GM19452 (cell line): ENCODE data around the gene F12.
"Not testable (repeated sequence)": the region's sequence is repeated elsewhere in the genome, so short reads cannot be mapped to it uniquely, and the experiment has no call there.

Experiments
- ATAC-seq: cut with Tn5 transposase; IDR thresholded peaks from one replicate; pipeline ENCODE4 v1.9.1; 2021; ENCODE audit not compliant: unreplicated experiment

The F12 gene

DNA sequence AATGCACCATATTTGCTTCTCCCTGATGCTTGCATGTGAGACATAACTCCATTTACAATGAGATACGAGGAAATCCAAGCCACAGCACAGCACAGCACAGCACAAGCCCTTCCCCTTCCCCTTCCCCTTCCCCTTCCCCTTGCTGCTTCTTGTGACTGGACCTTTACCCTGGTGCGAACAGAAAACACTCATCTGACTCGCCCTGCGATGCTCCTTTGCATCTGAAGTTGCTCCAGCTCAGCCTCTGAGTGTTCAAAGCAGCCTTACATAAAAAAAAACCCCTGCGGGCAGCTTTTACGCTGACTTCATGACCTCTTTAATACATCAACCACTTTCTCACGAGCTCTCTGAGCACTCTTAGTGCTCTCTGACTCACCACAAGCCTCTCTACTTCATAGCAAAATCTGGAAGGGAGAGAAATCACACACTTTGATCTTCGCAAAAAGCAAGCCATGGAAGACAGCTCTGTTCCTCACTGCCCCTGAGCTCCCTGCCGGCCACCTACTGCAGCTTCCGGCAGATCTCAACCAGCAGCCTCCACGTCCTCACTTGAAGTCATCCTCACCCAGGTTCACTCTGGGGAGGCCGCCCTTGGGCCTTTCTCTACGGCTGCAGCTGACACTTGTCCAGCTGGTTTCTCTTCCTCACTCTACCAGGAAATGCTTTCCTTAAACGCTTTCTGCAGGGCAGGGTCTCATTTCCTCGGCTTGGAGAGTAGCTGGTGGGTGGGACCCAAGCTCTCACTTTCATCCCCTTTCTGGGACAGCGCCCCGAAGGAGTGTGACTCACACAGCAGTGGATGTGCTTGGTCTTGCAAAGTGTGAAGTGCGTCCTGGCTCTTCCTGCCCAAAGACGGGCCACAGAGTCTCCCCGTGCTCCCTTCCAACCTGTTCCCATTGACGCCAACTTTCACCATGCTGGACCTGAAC, 19.9 kb downstream of the F12 start:
- no peak for ATAC-seq

DNA sequence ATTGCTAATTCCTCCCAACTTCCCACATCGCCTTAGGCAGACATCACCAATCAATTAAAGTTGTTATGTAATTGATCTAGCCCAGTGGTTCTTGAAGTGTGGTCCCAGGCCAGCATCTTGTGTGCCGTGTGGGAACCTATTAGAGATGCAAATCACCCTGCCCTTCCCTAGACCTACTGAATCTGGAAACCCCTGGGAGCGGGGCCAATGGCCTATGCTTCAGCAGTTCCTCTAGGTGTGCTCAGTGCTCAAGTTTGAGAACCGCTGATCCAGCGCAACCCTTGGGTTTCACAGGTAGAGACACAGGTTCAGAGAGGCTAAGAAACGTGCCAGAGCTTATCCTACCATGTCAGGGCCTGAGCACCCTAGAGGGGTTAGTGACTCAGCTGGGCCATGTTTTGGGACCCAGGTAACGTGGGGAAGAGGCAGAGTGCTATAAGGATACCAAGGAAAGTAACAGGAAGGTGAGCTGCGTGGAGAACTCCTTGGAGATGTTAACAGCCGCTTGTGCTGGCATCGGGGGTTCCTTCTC, 20.8 kb downstream of the F12 start:
- ATAC-seq, result no peak

DNA sequence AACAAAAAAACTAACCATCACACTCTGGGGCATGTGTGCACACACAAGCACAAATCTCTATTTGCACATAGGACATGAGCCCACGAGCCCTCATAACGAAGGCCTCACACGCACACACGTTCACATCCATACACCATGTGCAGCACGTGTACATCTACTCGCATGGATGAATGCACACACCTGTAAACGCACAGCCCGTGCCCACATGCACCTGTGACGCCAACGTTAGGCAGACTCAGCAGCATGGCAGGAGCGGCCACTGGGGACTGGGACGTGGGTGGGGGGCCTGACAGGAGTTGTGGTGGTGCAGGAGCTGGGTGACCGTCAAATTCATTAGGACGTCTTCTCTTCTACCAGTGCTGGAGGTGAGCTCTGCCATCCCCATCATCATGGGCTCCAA, 22.0 kb downstream of the F12 start:
- ATAC-seq, result no peak

DNA sequence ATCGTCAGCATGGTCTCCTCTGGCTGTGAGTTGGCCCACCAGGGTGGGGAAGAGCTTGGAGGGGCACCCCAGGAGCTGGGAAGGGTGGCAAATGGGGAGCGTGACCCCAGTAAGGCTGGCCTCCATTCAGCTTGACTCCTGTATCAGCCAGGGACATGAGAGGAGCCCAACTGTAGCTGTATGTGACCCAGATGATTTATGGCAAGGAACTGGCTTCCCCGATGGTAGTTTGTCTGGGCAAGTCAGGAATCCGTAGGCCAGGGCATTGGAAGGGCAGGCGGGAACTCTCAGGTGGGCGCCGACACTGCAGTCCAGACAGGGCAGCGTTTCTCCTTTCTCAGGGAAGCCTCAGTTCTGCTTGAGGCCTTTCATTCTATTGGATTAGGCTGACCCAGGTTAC, 22.8 kb downstream of the F12 start:
- ATAC-seq, result no peak

DNA sequence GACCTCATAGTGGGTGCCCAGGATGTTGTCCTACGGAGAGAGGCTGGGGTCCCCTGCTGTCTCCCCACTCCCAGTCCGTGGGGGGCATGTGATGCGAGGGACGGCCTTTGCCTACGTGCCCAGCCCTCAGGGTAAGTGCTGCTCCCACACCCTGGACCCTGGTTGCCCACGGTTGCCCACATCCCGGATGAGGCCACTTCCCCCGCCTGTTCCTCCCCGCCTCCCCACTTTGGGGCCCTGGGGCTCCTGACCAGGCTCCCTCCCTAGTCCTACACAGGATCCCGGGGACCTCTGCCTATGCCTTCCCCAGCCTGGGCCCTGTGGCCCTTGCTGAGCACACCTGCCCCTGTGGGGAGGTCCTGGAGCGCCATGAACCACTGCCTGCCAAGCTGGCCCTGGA, 23.6 kb downstream of the F12 start:
- ATAC-seq, result no peak

DNA sequence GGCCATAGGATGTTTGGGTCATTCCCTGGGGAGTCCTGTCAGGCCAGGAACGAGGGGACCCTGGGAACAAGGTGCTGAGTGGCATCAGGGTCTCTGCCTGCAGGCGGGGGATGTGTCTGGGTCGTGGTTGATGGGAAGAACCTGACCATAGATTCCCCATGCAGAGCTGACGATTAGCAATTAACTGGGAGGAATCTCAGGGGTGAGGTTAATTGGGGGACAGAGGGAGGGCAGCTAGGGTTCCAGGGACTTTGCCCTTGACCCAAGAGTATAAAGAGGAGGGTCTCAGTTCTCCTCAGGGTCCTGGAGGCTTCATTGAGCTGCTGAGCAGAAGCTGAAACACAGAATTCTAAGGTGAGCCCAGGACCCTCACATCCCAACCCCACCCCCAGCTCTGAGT, 25.2 kb downstream of the F12 start, which contains the start of gene SLC34A1:
SLC34A1 (plus strand) TSS at position 301 of the 400 bp plus-strand sequence. CDS start 1,308 bp downstream, outside the sequence.
- ATAC-seq, result no peak

DNA sequence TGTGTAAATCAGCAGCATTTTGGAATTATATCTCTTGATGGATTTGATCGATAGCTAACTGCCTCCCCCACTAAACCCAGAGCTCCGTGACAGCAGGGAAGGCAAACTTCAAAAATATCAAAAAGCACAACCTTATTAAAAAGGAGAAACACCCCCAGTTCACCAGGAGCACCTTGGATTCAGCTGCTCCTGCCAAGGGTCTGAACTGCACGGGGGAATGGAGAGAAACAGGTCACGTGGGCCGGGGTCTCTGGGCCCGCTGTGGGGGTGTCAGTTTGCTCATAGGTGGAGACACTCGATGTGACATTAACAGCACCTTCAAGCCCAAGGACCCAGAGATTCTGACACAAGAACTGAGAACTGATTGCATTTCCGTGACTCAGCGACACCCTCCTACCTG, 26.2 kb downstream of the F12 start:
- no peak for ATAC-seq

DNA sequence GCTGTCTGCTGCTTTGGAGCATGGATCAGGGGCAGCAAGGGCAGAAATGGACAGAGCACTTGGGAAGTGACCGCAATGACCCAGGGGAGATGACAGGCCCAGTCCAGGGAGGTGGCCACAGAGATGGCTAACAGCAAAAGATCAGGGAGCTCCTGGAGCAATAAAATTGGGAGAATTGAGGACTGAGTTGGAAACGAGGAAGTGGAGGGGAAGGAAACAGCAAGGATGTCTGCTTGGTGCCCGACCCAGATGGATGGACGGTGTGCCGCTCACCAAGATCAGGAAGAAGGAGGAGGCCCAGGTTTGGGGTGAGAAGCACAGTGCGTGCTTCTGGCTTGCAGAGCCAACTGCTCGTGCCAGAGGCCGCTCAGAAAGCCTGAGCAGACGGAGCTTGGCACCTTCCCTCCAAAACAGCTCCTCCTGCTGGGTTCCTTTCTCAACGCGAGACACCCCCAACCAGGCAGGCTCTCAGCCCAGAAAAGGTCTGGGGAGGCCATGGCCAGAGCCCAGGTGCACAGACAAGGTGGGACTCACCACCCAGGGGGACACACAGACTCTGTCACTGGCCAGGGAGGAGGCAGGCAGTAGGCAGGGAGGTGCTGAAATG, 26.8 kb downstream of the F12 start:
- ATAC-seq, result no peak

DNA sequence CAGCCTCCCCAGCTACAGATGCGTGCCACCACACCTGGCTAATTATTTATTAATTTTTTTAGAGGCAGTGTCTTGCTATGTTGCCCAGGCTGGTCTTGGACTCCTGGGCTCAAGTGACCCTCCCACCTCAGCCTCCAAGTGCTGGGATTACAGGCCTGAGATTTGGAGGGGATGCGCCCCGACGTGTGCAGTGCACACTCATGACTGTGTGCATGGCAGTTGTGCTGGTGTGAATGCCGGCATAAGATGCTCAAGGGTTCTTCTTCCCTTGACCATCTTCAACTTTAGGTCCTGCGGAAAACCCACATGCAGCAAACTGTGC, 28.6 kb downstream of the F12 start:
- no peak for ATAC-seq

DNA sequence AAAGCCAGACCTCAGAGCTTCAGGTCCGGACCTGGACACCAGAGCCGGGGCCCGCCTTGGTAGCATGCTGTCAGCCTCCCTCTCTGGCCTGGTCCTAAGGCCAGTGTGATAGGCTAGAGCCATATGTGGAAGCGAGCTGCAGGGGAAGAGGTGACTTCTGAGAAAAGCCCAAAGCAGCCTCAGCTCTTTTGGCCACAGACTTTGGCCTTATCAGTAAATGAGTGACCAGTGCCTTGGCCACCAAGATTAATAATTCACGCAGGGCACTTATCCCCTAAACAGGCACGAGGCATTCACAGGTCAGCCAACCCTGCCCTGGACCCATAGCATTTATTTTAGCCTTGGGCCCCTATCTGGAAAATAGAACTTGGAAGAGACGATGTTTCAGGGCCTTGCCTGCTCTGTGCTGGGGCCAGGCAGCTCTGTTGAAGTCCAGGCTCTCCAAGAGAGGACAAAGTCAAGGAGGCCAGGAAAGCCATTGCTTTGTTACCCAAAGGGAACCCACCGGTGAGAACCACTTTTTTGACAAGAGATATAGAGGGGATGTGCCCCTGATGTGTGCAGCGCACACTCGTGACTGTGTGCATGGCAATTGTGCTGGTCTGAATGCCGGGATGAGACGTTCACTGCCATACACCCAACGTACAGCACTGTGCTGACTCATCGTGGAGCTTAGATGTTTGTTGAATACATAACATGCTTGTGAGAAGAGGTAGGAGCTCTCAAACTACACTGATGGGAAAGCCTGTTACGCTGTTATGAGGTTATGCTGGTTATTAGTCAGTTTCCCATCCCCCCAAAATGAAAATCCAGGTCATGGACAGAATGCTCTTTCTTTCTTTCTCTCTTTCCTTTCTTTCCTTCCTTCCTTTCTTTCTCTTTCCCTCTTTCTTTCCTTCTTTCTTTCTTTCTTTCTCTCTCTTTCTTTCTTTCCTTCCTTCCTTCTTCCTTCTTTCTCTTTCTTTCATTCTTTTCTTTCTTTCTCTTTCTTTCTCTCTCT, 30.2 kb downstream of the F12 start:
- ATAC-seq, result peak; percentile 65

DNA sequence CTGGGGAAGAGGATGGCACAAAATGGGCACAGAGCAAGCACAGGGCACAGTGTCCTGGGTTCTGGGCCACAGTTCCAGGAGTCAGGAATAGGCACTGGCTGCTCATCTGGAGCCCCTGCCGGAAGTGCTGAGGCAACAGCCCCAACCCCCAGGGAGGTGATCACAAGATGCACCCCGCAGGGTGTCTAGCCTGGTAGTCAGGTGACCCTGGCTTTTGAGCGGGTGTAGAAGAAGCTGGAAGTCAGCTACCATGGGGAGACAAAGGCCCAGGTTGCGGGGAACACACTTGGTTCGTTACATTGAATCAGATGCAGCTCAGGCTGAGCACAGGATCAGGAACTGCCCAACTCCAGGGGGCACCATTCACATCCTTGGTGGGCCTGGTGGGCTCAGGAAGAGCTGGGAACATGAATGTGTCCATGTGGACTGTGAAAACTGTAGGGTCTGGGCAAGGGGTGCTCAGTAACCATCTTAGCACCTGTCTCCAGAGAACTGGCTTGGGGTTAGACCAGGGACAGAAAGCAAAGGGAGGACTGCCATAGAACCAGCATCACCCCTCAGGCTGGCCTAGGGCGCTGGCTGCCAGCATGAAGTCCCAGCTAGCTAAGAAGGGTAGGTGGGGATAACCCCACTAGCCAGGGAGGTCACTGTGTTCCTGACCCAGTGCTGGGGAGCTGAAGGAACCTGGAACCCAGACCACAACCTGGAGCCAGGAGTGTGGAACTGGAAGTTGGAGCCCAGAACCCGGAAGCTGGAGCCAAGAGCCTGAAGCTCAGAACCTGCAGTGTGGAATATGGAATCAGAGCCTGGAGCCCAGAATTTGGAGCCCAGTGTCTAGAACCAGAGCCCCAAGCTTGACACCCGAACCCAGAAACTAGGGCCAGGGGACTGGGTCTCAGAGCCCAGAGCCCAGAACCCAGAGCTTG, 31.2 kb downstream of the F12 start:
- ATAC-seq, result no peak

DNA sequence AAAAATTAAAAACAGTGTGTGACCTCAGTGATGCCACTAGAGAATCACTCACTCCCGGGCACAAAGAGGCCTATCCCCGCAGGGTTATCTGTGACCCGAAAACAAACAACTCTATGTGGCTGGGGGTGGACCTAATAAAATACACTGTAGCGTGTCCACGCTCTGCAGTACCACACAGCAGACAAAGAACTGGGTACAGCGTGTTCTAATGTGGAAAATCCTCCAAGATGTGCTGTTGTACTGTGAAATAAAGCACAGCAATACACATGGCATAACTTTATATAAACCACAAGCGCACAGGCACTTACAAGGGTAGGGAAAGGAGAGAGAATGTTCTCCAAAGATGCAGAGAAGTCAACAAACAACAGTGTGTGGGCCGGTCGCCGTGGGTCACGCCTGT, 33.3 kb downstream of the F12 start:
- ATAC-seq, result no peak

DNA sequence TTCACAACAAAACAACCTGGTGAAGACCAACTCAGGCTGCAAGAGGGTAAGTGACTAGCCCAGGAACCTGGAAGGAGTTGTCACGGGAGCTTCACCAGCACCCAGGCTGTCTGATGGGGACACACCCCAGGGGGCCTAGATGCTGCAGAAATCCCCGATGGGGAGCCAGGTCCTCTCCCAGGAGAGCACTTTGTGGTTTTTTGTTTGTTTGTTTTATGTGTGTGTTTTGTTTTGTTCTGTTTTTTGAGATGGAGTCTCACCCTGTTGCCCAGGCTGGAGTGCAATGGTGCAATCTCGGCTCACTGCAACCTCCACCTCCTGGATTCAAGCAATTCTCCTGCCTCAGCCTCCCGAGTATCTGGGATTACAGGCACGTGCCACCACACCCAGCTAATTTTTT, 33.8 kb downstream of the F12 start:
- ATAC-seq, result not testable (repeated sequence)

DNA sequence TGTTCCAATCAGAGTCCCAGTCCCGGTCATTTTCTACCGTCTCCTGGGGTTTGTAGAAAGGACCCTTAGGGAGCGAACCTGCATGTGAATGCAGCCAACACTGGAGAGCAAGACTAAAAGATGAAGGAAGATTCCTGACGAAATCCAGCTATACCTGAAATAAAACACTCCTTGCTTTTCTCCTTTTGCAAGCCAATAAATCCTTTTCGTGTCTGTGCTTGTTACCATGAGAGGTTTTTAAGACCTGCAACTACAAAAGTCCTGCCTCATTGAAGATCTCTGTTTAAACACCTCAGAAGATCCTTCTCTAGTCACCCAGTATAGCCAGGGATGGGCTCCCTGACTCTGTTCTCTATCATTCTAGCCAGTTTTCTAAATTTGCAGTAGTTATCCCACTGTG, 35.2 kb downstream of the F12 start:
- no peak for ATAC-seq

DNA sequence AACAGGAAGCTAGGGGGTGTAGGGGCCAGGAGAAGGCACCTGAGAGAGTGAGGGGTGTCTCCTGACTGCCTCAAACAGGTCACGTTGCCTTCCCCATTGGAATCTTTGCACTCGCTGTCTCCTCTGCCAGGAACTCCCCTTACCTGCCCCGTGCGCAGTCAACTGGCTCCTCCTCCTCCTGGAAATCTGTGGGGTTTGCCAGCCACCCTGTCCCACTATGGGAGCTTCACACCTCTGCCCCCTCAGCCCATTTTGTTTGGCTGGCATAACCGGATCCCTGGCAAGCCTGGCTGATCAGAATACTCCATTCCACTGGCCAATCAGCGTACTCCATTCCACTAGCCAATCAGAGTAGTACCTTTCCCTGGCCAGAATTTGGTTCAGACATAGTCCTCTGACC, 35.6 kb downstream of the F12 start:
- no peak for ATAC-seq

DNA sequence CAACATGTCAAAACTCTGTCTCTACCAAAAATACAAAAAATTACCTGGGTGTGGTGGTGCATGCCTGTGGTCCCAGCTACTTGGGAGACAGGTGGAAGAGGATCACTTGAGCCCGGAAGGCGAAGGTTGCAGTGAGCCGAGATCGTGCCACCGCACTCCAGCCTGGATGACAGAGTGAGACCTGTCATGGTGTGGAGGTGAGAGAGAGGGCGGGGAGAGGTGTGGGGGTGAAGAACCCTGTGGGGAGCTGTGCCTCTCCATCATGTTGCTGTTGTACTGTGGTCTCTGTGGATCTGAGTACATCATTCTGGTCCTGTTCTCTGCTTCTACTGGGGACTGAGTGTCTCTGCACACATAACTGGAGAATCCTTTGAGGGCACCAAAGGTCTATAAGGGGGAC, 36.5 kb downstream of the F12 start:
- no peak for ATAC-seq

DNA sequence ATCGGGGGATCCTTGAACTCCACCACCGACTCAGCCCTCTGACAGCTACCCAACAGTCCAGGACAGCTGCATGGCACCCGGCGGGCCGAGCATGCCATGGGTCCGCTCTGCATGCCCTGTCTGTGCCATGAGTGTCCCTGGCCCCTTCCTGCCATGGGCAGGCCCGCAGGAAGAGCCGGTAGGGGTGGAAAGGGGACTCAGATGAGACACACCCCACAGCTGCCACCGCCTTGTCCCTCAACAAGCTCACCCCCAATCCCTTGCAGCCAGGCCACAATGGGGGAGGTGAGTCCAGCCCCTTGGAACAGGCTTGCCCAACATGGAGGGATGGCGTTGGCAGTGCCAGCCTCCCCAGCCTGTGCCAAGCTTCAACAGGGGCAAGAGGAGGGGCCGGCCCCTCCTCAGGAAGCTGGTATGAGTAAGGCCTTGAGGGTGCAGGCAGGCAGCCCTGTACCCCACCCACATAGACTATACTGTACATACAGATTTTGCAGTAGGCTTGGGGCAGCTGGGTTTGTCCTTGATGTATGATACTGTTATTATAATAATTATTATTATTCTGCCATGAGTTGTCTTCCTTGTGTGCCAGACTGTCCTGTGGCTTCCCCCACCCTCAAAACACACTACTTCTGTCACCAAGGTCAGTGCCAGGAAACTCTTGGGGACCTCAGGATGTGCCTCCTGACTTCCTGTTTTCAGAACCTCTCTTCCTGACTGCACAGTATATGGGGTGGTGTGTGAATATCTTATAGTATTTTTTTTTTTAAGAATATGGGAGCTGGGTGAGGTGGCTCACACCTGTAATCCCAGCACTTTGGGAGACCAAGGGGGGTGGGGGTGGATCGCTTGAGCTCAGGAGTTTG, 37.1 kb downstream of the F12 start:
- no peak for ATAC-seq

DNA sequence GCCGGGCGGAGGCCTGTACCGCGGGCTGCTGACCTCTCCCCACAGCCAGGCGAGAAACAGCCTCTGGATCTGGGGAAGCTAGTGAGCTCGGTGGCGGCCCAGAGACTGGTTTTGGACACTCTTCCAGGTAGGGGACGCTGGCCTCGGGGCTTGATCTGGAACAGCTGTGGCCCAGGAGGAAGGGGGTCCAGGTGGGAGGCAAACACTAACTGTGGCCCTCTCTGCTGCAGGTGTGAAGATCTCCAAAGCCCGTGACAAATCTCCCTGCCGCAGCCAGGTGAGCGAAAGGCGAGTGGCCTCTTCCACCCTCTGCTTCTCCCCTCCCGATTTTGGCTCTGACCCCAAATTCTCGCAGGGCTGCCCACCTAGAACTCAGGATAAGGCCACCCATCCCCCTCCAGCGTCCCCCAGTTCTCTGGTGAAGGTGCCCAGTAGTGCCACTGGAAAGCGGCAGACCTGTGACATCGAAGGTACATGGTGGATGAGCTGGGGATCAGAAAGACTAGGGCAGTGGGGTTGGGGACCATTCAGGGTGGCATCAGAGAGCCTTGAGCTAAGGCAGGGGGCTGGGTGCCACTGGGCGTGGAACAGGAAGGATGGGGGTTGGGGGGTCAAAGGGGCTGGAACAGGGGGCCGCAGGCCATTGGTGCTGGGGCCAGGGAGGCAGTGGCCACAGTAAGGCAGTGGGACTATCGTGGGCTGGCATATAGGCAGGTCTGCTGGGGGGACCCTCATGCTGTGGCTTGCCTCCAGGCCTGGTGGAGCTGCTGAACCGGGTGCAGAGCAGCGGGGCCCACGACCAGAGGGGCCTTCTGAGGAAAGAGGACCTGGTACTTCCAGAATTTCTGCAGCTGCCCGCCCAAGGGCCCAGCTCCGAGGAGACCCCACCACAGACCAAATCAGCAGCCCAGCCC, 38.0 kb downstream of the F12 start:
- ATAC-seq, result no peak
